Measurements from ENCODE around the gene S100B.

DNA sequence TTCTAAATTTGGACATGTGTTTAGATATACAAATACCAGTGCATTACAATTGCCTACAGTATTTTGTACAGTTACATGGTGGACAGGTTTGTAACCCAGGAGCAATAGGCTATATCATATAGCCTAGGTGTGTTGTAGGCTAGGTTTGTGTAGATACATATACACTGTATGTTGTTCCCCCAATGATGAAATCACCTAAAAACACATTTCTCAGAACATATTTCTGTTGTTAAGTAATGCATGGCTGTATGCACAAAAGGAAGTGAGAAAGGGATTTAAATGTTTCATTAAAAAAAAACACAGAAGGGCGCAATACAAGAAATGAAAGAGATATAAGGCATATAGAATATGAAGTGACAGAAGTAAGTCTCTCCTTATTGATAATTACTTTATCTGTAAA, 32.0 kb downstream of the S100B start:
- no peak for TF ChIP-seq EZH2phosphoT487 (IDR thresholded peaks at IDR 0.05; ENCODE audit: low read depth, severe bottlenecking, unreplicated experiment)
- TF ChIP-seq, protein P1, sequence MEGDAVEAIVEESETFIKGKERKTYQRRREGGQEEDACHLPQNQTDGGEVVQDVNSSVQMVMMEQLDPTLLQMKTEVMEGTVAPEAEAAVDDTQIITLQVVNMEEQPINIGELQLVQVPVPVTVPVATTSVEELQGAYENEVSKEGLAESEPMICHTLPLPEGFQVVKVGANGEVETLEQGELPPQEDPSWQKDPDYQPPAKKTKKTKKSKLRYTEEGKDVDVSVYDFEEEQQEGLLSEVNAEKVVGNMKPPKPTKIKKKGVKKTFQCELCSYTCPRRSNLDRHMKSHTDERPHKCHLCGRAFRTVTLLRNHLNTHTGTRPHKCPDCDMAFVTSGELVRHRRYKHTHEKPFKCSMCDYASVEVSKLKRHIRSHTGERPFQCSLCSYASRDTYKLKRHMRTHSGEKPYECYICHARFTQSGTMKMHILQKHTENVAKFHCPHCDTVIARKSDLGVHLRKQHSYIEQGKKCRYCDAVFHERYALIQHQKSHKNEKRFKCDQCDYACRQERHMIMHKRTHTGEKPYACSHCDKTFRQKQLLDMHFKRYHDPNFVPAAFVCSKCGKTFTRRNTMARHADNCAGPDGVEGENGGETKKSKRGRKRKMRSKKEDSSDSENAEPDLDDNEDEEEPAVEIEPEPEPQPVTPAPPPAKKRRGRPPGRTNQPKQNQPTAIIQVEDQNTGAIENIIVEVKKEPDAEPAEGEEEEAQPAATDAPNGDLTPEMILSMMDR (IDR thresholded peaks at IDR 0.05; ENCODE audit: poor library complexity) = no peak

Measured in hepatocyte (in vitro differentiated cells).